SKM-1 treated with dmso at 0.1 percent for 144 hours (cell line): ENCODE data around the gene ZNF667.

ENCODE experiments used
- DNase-seq: peaks from one replicate; lab custom pipeline; 2025; ENCODE audit not compliant: unreplicated experiment; lab: John Stamatoyannopoulos, UW

Gene ZNF667

GRCh38 chr19:56476651-56477428 lies at the start of gene ZNF667:
ZNF667 (minus strand) TSS chr19:56477345; CDS start chr19:56462370, 14,975 bp downstream.
- no peak for DNase-seq

DNA sequence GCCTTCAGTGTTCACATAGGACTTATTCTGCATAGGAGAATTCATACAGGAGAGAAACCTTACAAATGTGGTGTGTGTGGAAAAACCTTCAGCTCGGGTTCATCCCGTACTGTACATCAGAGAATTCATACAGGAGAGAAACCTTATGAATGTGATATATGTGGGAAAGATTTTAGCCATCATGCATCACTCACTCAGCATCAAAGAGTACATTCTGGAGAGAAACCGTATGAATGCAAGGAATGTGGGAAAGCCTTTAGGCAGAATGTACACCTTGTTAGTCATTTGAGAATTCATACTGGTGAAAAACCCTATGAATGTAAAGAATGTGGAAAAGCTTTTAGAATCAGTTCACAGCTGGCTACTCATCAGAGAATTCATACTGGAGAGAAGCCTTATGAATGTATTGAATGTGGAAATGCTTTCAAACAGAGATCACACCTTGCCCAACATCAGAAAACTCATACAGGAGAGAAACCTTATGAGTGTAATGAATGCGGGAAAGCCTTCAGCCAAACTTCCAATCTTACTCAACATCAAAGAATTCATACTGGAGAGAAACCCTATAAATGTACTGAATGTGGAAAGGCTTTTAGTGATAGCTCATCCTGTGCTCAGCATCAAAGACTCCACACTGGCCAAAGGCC lies 48.2 kb upstream of the ZNF667 start:
- no peak for DNase-seq

GRCh38 chr19:56508290-56508778 lies 31.2 kb upstream of the ZNF667 start:
- no peak for DNase-seq

- DNase-seq, result peak; percentile 74
Measured at GRCh38 chr19:56507446-56508289, 30.5 kb upstream of the ZNF667 start, which contains the start of gene ZNF471. ZNF471 (plus strand) TSS chr19:56507855; CDS start chr19:56511572, 3,717 bp downstream.

DNA sequence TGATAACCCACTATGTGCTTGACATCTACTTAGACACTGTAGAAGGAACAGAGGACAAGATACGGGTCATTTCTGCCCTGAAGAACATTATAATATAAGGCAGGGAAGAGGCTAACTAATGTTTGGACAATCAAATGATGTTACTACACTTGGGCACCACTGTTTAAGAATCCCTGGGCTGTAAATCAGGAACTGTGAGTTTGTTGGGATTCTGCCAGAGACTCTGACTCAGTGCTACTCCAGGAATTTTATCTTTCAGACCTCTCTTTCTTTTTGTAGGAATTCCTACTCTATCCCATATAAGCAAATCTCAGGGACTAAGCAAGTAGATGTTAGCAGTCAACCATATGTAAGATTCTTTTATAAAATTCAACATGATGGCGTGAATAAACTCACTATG lies 27.4 kb upstream of the ZNF667 start:
- DNase-seq, result no peak

DNA sequence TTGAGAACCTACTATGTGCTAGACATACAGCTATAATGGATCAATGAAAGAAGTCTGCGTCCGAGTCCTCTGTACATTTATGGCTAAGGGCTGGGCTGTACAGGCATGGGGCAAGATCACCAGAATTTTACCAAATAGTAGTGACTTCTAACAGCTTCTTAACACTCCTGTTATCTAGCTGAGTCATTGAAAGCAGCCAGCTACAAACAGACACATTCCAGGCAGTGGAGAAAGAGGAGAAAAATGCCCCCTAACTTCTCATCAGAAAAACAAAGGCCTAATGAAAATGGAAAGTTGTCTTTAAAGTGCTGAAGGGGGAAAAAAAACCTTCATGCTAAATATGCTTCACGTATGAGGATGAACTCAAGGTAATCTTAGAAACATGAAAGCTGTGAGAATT lies 14.3 kb upstream of the ZNF667 start:
- DNase-seq, result no peak

GRCh38 chr19:56477429-56478338 lies 539 bp upstream of the ZNF667 start:
- DNase-seq, result no peak

- no peak for DNase-seq
Measured at GRCh38 chr19:56476093-56476492, 1.1 kb downstream of the ZNF667 start.

DNA sequence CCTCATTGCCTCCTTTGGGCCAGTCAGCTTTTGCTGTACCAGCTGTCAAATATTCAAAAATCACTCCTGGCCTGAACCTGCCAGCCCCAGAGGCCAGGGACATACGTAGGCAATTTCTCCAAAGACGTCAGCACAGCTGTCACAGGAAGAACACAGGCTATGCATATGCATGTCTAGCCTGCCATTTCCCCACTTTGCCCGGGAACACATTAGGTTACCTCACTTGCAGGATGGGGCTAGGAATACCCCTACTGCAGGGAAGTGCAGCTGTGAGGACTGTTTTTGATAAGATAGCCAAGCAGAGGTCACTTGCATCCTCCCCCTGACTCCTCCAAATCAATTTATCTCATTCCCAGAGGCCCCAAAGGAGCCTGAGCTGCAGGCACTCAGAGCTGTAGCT lies 2.8 kb downstream of the ZNF667 start:
- DNase-seq, result no peak

GRCh38 chr19:56441206-56441792 lies 35.8 kb downstream of the ZNF667 start:
- no peak for DNase-seq

DNA sequence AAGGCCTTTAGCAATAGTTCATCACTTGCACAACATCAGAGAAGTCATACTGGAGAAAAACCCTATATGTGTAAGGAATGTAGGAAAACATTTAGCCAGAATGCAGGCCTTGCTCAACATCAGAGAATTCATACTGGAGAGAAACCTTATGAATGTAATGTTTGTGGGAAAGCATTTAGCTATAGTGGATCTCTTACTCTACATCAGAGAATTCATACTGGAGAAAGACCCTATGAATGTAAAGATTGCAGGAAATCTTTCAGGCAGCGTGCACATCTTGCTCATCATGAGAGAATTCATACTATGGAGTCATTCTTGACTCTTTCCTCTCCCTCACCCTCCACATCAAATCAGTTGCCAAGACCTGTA lies 53.2 kb downstream of the ZNF667 start:
- no peak for DNase-seq

DNA sequence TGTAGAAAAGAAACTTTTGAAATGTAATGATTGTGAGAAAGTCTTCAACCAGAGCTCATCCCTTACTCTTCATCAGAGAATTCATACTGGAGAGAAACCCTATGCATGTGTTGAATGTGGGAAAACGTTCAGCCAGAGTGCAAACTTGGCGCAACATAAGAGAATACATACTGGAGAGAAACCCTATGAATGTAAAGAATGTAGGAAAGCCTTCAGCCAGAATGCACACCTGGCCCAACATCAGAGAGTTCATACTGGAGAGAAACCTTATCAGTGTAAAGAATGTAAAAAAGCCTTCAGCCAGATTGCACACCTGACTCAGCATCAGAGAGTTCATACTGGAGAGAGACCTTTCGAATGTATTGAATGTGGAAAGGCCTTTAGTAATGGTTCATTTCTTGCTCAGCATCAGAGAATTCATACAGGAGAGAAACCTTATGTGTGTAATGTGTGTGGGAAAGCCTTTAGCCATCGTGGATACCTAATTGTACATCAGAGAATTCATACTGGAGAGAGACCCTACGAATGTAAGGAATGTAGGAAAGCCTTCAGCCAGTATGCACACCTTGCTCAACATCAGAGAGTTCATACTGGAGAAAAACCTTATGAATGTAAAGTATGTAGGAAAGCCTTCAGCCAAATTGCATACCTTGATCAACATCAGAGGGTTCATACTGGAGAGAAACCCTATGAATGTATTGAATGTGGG lies 53.7 kb downstream of the ZNF667 start:
- no peak for DNase-seq

GRCh38 chr19:56405062-56405461 lies 72.1 kb downstream of the ZNF667 start:
- no peak for DNase-seq

DNA sequence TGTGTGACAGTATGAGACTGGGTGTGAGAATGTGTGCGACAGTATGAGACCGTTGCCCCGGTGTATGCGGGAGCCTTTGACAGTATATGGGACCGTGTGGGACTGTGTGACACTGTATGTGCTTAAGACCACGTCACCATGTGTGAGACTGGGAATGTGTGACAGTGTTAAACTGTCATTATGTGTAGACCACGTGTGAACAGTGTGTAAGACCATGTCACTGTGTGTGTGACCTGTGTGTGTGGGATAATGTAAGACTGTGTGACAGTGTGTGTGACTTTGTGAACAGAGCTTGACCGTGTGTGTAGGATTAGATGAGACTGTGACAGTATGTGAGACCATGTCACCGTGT lies 72.5 kb downstream of the ZNF667 start:
- no peak for DNase-seq

- DNase-seq, result peak; percentile 50
Measured at GRCh38 chr19:56403764-56404704, 73.1 kb downstream of the ZNF667 start, which contains the start of gene ZNF583. ZNF583 (plus strand) TSS chr19:56404332; CDS start chr19:56407115, 2,783 bp downstream.

GRCh38 chr19:56403261-56403660 lies 73.9 kb downstream of the ZNF667 start:
- no peak for DNase-seq

- DNase-seq, result no peak
Measured at GRCh38 chr19:56400485-56400884, 76.7 kb downstream of the ZNF667 start.

DNA sequence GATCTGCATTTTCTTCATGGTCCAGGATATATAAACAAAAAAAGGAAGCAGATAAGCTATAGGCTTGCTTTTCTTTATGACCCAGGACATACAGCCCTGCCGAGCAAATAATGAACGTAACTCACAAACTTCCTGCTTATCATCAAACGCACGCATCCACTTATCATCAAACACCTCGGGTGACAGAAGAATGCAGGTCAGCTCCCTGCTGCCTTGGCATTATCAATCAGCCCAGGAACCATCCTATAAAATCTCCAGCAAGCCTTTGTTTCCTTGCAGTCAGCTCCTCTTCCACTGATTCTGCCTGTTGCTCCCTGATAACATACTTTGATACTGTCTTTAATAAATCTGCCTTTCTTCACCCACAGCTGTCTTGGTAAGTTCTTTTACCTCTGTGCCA lies 78.3 kb downstream of the ZNF667 start:
- no peak for DNase-seq
